ENCODE data around the gene RUBCNL. TPM values are rescaled to one million over a fixed set of nuclear protein-coding genes. Genes with fewer than 3 reads are reported as not detected.

Gene RUBCNL
- total RNA-seq, 4 donors from 2014 or later, result 2.0 to 18.3 (median 5.0) TPM

DNA sequence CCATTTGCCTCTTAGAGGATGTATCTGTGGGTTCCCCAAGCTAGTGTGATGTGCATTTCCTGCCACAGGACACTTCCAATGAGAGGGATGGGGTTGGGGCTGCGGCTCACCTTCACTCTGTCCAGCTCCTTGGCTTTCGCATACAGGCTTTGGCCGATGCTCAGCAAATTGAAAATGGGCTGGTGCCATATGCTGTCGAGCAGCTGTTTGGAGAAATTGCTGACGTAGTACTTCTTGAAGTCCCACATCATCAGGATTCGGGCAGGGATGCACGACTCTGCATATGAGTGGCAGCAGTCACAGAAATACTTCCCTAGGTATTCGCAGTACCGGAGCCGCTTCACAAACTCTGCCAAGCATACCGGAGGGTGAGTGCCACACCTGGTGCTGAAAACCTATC lies 37.0 kb downstream of the RUBCNL start:
- H3K9me3 ChIP-seq, result no peaks in the 10 kb centered on the region
- WGBS, 2 donors, result 94 to 96% methylated on average over 11 of the region's 11 CpGs
- TF ChIP-seq, protein P1, sequence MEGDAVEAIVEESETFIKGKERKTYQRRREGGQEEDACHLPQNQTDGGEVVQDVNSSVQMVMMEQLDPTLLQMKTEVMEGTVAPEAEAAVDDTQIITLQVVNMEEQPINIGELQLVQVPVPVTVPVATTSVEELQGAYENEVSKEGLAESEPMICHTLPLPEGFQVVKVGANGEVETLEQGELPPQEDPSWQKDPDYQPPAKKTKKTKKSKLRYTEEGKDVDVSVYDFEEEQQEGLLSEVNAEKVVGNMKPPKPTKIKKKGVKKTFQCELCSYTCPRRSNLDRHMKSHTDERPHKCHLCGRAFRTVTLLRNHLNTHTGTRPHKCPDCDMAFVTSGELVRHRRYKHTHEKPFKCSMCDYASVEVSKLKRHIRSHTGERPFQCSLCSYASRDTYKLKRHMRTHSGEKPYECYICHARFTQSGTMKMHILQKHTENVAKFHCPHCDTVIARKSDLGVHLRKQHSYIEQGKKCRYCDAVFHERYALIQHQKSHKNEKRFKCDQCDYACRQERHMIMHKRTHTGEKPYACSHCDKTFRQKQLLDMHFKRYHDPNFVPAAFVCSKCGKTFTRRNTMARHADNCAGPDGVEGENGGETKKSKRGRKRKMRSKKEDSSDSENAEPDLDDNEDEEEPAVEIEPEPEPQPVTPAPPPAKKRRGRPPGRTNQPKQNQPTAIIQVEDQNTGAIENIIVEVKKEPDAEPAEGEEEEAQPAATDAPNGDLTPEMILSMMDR (IDR thresholded peaks at IDR 0.05), result no peak
- TF ChIP-seq EP300 (IDR thresholded peaks at IDR 0.05), result no peak
- no peak for TF ChIP-seq POLR2A (IDR thresholded peaks at IDR 0.05)
- H3K27me3 ChIP-seq, result no peaks in the 10 kb centered on the region
- H3K36me3 ChIP-seq, result peaks cover 0 to 9% (median 0%) of the 10 kb centered on the region in 3 donors
- no peak overlapping the region for H3K4me3 ChIP-seq
- no peak for DNase-seq (ENCODE audit: low spot score in 2 of 2)
- no peak overlapping the region for H3K27ac ChIP-seq
- peaks cover 0 to 16% (median 2%) of the 10 kb centered on the region in 4 donors for H3K4me1 ChIP-seq

DNA sequence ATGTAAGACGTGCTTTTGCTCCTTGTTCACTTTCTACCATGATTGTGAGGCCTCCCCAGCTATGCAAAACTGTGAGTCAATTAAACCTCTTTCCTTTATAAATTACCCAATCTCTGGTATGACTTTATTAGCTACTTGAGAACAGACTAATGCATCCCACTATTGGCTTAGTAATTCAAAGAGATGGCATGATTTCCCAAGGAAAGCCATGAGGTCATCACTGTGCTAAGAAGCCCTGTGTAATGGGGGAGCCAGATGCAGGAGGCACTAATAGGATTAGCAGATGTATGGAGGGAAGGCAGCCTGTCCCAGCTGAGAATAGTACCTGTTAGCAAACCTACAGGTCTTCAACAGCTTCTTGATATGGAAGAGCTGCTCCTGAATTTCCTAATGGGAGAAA lies 38.1 kb downstream of the RUBCNL start:
- TF ChIP-seq, protein P1 (IDR thresholded peaks at IDR 0.05), result no peak
- TF ChIP-seq POLR2A (IDR thresholded peaks at IDR 0.05) (no peak), EP300 (IDR thresholded peaks at IDR 0.05) (no peak)
- no peak for DNase-seq (ENCODE audit: low spot score in 2 of 2)
- Histone ChIP-seq H3K4me3 (no peak overlapping the region), H3K9me3 (no peaks in the 10 kb centered on the region), H3K27me3 (no peaks in the 10 kb centered on the region), H3K36me3 (no peaks in the 10 kb centered on the region), H3K4me1 (peaks cover 0 to 19% (median 2%) of the 10 kb centered on the region in 4 donors), H3K27ac (no peak overlapping the region)
- 93 to 94% methylated on average over 1 of the region's 1 CpG for WGBS, 2 donors

DNA sequence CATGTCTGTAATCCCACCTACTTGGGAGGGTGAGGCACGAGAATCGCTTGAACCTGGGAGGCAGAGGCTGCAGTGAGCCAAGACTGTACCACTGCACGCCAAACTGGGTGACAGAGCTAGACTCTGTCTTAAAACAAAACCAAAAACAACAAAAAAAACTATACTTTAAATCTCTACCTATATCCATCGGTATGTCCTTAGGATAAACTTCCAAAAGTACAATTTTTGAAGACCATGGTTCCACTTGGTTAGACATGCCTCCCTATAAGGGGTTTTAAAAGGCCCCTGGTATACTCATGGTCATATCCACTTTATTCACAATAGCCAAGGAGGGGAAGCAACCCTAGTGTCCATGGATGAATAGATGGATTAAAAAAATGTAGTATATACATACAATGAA lies 39.8 kb downstream of the RUBCNL start:
- H3K36me3 ChIP-seq, result no peaks in the 10 kb centered on the region
- WGBS, 2 donors, result 94 to 95% methylated on average over 4 of the region's 4 CpGs

DNA sequence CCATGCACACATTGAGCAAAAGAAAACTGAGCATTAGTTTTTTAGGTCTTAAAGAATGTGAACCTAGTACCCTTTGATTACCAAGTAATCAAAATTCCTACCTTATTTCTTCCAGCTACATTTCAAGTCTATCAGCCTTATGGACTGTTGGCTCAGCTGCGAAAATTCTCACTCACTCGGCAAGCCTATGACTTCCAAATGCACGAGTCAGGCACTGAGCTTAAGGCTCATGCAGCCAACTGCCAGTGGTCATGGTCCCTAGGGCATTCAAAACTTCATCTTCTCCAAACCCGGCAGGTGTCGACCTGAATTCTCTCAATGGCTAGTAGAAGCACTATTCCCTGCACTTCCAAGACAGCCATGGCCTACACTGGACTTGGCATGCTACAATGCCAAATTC lies 41.2 kb downstream of the RUBCNL start:
- H3K27ac ChIP-seq, result no peak overlapping the region
- H3K9me3 ChIP-seq, result no peaks in the 10 kb centered on the region
- peaks cover 0 to 30% (median 12%) of the 10 kb centered on the region in 4 donors for H3K4me1 ChIP-seq
- no peak for DNase-seq (ENCODE audit: low spot score in 2 of 2)
- no peaks in the 10 kb centered on the region for H3K36me3 ChIP-seq
- TF ChIP-seq POLR2A (IDR thresholded peaks at IDR 0.05) (no peak), EP300 (IDR thresholded peaks at IDR 0.05) (no peak)
- TF ChIP-seq, protein P1 (IDR thresholded peaks at IDR 0.05), result no peak
- no peak overlapping the region for H3K4me3 ChIP-seq
- 42 to 59% methylated on average over 5 of the region's 5 CpGs for whole genome bisulfite sequencing, 2 donors
- H3K27me3 ChIP-seq, result no peaks in the 10 kb centered on the region

More for the DNA sequence above, 39.8 kb downstream of the RUBCNL start:
- TF ChIP-seq, protein P1 (IDR thresholded peaks at IDR 0.05), result no peak
- TF ChIP-seq POLR2A (IDR thresholded peaks at IDR 0.05), result no peak
- DNase-seq (ENCODE audit: low spot score in 2 of 2), result no peak
- Histone ChIP-seq H3K27me3 (no peaks in the 10 kb centered on the region), H3K4me1 (peaks cover 0 to 19% (median 2%) of the 10 kb centered on the region in 4 donors), H3K4me3 (no peak overlapping the region), H3K9me3 (no peaks in the 10 kb centered on the region), H3K27ac (no peak overlapping the region)

DNA sequence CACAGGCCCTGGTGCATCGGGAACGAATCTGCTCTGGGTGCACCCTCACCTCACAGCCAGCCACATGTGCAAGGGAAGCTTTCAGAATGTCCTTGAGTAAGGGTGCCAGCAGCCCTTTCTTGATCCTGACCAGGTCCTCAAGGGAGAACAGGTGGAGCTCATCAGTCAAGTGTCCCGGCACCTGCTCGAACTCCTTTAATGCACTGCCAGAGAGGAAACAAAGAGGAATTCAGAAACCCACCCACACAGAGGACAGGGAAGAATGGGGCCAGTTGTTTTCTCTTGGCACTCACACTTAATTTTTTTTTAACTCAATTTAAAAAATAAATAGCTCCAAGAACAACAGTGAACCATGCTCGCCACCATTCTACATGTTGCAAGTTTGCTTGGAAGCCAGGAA lies 41.7 kb downstream of the RUBCNL start:
- Histone ChIP-seq H3K4me3 (no peak overlapping the region), H3K27ac (no peak overlapping the region), H3K4me1 (peaks cover 0 to 31% (median 14%) of the 10 kb centered on the region in 4 donors), H3K27me3 (no peaks in the 10 kb centered on the region), H3K36me3 (no peaks in the 10 kb centered on the region), H3K9me3 (no peaks in the 10 kb centered on the region)
- TF ChIP-seq EP300 (IDR thresholded peaks at IDR 0.05) (no peak), POLR2A (IDR thresholded peaks at IDR 0.05) (no peak)
- TF ChIP-seq, protein P1 (IDR thresholded peaks at IDR 0.05), result no peak
- peak in 1 of 2 donors; percentile 21 for DNase-seq (ENCODE audit: low spot score in 2 of 2)
- 10 to 15% methylated on average over 5 of the region's 5 CpGs for WGBS, 2 donors

Measured in tibial nerve (tissue), 4 donors.